GM12874 (cell line): ENCODE measurements around the gene CD2AP.

ENCODE experiments used
- TF ChIP-seq, protein P1 (sequence below): IDR thresholded peaks from 2 replicates; pipeline ENCODE4 v1.5.1; 2011; ENCODE audit warnings: low read depth, mild to moderate bottlenecking, control low read depth, low read length, moderate library complexity; ENCODE audit not compliant: insufficient read depth

Gene CD2AP

DNA sequence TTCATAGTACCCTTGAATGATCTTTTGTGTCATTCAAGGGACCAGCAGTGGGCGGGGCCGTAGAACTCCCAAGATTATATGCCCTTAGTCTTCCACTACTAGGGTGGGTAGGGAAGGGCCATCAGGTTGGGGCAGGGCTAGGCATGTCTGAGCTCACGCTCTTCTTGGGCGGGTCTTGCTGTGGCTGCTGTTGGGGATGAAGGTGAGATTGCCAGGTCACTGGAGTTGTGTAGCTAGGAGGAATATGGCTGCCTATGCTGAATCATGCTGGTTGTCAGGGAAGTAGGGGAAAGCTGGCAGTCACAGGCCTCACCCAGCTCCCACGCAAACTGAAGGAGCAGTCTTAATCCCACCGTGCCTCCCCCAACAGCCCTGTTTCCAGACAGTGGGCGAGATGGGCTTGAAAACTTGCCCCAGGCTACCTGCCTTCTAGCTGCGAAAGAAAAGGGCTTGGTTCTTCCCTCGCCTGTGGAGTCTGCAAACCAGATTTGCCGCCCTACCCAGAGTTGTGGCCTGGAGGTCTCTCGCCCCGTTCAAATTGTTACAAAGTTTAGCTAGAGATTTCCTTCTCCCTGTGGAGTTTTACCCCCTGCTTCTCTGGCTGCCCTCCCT, 144.4 kb downstream of the CD2AP start:
- TF ChIP-seq, protein P1, sequence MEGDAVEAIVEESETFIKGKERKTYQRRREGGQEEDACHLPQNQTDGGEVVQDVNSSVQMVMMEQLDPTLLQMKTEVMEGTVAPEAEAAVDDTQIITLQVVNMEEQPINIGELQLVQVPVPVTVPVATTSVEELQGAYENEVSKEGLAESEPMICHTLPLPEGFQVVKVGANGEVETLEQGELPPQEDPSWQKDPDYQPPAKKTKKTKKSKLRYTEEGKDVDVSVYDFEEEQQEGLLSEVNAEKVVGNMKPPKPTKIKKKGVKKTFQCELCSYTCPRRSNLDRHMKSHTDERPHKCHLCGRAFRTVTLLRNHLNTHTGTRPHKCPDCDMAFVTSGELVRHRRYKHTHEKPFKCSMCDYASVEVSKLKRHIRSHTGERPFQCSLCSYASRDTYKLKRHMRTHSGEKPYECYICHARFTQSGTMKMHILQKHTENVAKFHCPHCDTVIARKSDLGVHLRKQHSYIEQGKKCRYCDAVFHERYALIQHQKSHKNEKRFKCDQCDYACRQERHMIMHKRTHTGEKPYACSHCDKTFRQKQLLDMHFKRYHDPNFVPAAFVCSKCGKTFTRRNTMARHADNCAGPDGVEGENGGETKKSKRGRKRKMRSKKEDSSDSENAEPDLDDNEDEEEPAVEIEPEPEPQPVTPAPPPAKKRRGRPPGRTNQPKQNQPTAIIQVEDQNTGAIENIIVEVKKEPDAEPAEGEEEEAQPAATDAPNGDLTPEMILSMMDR: no peak

DNA sequence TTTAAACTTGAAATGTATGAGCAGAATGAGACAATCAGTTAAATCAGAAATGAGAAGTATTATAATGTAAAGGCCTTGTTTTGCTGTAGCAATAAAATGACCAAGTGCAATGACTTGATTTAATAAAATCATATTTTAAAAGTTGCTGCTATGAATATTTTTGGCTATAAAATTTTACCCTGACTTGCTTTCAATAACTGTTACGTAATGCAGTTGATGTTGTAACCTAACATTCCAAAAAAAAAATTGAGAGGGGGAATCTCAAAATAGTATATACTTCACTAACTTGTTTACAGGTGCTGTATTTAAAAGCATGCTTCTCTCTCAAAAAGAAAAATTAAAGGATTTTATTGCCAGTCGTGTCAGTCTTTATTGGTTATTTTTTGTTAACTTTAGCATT, 149.2 kb downstream of the CD2AP start:
- TF ChIP-seq, protein P1: no peak

DNA sequence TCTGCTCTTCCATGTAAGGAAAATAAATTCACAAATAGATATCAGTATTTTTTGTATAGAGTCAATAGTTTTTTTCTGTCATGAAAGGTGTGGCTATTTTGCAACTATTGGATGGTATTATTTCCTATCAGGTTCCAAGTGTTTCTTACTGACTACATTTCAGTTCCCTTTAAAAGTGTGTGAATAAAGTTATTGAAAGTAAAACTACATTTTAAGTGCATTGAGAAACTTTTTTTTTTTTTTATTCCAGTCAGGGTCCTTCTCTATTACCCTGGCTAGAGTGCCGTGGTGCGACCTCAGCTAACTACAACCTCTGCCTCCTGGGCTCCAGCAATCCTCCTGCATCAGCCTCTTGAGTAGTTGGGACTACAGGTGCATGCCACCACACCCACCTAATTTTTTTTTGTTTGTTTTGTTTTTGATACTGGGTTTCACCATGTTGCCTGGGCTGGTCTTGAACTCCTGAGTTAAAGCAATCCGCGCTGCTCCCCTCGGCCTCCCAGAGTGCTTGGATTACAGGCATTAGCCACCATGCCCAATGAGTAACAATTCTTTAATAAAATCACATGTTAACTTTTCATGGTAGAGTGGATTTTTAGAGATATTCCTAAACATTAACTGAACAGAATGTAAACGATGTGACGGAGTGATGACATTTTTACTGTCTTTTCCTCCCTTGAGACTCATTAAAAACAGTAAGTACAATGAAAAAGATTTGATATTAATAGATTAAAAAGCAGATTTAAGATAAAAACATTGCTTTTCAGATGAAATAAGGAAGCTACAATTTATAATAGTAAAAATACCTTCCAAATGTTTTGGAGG, 151.1 kb downstream of the CD2AP start:
- TF ChIP-seq, protein P1: no peak

DNA sequence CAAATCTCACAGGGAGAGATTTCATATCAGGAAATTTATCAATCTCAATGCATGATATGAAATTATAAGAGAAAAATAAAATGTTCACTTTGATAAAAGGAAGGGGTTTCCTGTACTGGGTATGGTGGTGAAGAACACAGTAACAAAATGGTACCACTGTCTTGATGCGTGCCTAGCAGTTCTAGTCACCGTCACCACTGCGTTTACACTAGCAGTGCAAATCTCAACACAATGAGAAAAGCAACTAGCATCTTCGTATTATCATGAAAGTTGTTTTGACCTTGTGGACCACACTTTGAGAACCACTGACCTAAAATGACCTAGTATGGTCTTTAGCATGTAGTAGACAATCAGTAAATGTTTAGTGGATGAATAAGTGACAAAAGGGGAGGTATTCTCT, 152.4 kb downstream of the CD2AP start:
- TF ChIP-seq, protein P1: no peak

DNA sequence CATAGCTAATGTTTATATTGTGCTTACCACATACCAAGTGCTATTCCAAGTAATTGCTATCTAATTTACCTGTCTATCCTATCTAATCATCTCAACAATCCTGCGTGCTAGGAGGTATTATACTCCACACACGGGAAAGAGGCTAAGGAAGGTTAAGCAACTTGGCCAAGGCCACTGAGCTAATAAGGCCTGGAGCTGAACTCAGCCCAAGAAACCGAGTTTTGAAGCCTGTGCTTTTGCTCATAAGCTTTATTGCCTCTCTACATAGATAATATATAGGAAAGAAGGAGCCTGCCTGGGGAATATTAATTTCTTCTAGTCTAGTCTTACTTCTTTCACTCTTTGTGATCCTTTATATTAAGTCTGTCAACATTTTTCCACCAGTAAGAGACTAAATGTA, 153.0 kb downstream of the CD2AP start:
- TF ChIP-seq, protein P1: no peak

DNA sequence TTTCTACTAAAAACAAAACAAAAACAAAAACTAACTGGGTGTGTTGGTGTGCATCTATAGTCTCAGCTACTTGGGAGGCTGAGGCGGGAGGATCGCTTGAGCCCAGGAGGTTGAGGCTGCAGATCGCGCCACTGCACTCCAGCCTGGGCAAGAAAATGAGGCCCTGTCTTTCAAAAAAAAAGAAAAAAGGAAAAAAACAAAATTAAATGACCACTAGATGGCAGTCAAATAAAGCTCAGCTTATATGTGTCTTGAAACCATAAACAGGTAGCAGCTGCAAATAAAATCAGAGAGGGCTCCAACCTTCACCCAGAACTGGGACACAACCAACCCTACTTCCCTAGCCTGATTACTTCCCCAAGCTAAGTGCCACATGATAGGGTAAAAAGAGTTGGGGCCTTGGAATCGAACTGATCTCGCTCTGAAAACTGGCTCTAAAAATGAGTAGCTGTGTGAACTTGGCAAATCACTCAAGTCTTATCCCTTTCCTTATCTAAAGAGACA, 153.7 kb downstream of the CD2AP start:
- TF ChIP-seq, protein P1: peak; percentile 33; the same call in 1 of the 2 replicates

DNA sequence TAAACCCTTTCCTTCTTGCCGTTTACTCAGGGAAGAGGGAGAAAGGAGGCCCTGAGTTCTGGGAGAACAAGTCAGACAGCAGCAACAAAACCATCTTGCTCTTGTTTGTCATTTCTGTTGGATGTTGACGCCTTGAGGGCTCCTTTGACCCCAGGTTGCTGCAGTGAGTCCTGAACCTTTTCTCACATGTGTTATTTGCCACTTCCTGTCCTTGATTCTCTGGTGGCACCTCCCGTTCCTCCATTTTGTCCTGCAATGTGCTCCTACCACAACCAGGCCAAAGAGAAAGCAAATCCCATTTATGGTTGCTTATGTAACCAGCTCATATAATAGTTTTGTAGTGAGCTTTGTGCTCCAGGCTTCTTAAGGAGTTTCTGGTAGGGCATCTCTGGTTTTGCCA, 154.2 kb downstream of the CD2AP start:
- TF ChIP-seq, protein P1: no peak
